GM21576 (cell line): ENCODE results near the gene INPP4B.

Experiments
- ATAC-seq: cut with Tn5 transposase; IDR thresholded peaks from one replicate; pipeline ENCODE4 v1.9.1; 2021; ENCODE audit warnings: mild to moderate bottlenecking, moderate library complexity; ENCODE audit not compliant: unreplicated experiment

Gene INPP4B

DNA sequence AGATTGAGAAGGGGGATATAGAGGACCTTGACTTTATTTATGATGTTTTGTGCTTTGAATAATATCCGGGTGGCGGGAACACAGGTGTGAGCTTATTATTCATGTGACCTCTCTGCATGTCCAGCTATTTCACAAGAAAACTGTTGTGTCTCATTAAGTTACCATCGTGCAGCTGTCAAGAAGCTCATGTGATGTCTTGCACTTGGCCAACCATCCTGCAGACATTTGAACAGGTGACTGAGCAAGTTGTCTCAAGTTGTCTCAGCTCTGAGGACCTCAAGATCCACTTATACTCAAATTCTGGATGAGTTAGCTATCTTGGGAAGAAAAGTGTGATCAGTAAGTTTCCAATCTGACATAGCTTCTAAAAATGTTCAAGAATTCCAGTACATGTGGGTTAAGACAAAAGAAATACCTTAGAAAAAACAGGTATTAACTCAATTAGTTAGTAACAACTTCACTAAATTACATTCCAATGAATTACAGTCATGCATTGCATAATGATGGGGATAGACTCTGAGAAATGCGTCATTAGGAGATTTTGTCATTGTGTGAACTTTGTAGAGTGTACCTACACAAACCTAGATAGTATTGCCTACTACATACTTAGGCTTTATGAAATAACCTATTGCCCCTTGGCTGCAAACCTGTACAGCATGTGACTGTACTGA, 462.2 kb downstream of the INPP4B start:
- no peak for ATAC-seq

DNA sequence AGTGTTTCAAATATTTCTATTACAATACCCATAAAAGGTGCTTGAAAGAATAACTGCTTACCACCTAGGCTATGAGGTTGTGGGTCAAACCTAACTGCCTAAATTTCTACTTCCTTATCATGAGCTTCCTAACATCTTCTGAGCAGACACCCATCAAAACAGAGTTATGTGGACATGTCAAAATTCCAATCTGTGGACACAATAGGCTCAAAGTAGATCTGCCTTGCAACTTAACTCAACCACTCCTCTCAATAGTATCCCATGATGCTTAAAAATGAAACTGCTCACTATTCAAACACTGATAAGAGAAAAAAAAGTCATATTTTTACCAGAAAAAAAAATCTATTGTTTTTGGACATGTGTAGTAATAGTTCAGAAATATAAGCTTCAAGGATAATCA, 462.7 kb downstream of the INPP4B start:
- ATAC-seq = no peak

DNA sequence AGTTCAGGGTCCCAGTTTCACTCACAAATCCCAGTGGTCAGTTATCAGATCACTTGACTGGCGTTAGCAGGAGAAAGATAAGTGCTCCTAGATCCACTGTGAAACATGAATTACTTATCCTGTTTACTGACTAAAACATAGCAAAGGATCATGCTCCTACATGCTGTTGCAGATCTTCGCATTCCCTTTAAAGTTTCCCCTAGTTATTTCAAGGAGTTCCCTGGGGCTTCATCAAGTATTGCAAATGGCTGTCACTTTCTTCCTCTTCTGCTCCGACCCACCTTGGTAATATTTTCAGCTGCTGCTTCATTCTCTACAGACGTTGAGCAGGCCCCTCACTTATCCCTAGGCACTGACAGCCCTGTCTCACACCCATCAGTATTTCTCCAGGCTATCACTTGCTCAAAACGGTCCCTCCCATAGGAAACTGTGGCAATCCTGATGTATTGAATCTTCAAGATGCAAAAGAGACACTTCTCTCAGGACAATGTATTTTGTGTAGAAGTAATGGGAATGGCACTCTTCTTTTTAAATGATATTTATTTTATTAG, 466.0 kb downstream of the INPP4B start:
- ATAC-seq = no peak

DNA sequence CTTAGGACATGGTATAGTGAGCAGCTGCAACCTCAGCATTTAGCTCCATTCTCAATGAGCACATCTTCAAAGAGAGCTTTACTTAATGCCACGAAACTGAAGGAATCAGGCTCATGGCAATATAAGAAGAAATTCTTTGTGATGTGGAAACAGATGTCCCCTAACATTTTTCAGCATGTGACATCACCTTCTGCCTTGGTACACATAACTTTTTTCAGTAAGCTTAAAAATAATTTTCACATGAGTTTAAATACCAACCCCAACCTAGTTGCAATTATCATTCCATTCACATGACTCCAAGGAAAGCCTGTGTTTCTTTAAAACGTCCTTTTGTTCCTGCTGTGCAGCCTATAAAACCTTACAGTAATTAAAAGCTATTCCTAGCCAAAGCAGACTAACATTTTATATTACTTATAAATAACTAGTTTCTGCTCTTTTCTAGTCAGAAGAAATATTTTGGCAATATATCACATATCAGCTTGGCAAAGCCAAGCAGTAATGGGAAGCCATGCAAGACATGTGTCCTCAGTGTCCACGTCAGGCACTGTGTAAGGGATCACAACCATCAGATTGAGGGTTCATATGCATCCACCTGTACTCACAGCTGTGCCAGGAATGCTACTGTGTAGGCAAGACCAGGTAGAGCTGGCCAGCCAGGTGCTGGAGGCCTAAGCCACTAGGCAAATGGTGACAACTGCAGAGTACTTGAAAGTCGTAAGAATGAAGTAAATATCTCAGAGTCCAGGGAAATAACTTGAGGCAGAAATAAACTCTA, 466.6 kb downstream of the INPP4B start:
- ATAC-seq = no peak

DNA sequence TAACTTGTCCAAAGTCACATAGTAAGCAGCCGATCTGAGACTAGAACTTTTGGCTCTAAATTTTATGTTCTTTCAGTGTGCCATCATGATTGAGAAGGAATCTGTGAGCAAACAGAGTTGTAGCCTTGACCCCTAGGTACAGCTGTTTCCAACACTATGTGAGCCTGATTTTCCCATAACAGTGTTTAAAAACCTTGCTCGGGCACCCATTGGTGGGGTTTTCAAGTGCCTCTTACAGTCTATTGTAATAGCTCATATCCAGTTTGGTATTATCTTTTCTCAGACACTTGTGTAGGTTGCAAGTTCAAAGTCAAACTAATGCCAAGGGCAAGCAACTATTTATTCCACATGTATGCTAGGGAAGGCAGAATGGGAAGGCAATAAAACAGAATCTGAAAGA, 467.9 kb downstream of the INPP4B start:
- ATAC-seq = no peak

DNA sequence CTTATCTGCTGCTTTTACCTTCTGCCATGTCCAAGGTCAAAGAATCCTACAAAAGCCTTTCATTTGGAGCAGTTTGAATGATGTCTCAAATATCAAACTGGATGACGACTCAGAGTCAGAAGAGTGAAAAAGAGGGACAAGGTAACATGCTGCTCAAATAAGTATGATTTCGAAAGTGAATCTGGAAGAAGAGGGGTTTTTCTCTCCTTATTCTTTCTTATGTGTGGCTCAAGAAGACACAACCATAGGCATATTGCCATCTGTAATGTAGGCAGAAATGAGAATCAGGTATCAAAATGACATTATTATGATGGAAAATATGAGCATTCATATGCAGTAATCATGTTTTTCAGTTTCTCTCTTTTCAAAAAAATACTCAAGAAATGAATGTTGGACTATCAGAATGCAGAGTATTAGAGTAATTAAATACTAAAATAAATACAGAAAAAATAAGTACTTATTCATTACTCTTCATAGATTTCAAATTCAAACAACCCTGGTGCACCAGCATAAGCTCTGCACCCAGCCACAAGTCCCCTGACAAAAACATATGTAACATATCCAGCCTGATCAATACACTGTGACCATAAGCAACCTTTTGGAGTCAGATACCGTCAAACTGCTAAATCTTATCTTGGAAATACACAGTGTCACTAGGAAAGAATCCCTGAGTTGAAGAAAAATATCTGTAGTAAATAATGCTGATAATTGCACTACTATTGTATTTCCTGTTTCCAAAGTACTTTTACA, 468.6 kb downstream of the INPP4B start:
- ATAC-seq = no peak

DNA sequence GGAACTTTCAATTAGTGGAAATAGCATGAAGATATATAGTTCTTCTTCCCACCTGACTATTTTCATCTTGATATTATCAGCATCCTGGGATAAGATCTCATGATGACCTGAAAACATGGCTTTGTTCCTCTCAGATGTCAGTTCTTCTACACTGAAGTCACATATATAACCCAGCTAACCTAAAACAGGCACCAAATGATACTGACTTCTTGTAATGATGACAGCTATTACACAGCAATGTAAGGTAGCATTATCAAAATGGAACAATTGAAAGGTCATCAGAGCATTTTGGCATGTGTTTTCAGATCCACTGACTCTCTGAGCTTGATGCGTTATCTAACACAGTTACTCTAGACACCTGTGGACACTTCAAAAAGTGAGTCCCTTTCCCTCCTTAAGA, 469.9 kb downstream of the INPP4B start:
- ATAC-seq = no peak

DNA sequence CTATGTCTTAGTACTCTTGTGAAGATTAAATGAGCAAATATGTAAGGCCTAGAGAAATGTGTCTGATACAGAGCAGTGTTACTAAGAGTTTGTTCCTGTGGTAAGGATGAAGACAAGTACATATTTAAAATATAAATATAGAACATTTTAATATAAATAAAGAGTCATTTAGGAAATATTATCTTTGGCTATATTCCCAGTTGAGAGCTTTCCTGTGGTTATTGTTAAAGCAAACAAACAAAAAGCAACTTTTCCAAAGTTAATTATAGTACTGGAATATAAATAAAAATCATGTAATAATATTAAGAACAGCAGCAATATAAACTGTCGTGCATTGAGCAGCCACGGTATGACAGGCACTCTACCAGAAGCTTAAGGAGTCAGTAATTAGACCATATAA, 472.5 kb downstream of the INPP4B start:
- ATAC-seq = no peak

DNA sequence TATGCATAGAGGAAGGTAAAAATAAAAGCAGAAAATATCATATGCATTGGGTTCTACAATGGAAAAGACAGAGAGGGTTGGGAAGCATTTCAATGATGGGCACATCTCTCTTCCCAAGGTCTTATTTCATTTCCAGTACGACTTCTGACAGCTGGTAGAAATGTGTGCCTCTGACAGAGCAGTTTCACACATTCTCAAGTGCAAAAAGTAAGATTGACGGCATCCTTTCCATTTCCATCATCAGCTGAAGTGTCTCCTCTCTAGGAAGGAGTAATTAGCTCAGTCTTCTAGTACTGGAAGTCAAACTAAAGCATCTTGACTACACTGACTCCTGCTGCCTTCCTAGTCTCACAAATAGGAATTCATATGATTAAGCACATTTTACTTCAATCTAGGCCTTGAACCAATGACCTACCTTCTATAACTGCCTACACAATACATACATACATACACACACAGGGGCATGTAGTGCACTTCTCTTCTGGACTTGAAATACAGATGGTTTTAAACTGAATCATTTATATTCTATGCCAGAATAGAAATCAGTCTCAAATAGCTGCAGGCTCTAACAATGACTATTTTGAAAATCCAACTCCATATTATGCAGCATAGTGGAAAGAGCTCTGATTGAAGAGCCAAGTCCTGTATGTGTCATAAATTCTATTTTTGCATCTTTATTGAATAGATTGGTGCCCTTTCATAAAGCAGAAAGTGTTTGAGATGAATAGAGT, 473.4 kb downstream of the INPP4B start:
- ATAC-seq = no peak

DNA sequence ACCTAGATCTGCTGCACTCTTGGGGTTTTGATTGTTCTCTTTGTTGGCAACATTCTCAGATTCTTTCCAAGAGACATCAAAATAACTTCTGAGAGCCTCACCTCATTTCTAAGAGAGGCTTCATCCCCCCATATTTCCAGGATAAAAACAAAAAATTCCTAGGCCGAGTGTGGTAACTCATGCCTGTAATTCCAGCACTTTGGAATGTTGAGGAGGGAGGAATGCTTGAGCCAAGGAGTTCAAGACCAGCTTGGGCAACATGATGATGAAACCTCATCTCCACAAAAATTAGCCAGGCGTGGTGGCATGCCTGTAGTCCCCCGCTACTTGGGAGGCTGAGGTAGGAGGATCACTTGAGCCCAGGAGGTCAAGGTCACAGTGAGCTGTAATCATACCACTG, 477.0 kb downstream of the INPP4B start:
- ATAC-seq = no peak

DNA sequence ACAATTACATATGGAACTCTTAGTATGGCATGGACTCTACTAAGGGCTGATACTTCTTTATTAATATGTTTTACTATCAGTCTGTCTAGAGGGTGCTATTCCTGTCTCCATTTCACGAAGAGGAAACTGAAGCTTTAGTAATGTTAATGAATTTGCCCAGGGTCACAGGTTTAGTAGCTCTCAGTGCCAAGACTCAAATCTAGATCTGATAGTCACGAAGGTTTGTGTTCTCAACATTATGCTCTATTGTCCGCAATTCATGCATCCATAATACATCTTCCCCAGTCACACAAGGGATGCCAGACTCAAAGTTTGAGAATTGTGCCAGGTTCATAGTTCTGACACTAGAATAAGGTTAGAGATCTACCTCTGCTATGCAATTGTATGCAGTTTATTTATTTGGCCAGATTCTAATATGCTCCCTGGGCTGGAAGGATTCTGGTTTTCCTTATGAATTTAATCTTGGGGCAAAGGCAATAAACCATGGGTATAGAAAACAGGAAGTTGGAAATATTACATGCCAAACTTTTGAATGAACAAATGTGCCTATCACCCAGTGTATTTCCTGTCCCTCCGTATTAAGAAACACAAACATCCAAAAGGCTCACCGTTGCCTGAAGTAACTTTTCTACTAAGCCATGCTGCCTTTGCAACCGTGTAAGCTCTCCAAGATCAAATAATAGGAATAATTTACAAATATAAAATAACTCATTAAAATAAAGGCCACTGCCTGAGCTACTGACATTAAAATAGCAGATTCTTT, 478.5 kb downstream of the INPP4B start:
- ATAC-seq = no peak

DNA sequence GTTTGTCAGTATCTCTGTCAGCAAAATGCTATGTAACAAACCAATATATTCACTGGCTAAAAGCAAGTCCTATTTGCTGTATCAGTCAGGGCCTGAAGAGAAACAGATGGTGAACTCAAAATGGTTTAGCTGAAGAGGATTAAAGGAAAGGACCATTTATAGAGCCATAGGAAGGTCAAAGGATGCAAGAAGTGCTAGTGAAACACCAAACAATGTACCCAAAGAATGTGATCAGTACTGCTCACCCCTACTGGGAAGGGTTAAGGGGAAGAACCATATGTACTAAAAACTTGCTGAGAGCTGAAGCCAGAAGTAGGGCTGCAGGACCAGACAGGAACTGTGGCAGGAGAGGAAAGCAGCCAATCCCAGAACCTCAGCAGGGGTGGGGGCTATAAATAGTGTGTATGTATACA, 479.3 kb downstream of the INPP4B start:
- no peak for ATAC-seq

DNA sequence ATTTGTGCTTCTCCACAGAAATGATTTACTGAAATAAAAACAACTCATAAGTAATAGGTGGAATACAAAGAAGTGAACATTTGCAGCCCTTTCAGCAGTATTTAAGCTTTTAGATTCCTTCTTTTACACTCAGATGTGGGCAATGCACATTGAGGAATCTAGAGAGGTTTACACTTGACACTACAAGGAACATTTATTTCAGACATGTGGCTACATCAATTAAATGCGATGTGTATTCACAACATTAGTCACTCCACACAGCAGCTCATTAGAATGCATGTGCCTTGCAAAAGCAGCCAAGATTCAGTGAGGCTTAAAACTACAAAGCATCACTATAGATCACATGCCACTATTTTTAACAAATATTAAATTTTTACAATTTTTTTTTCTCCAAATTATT, 480.7 kb downstream of the INPP4B start:
- no peak for ATAC-seq

DNA sequence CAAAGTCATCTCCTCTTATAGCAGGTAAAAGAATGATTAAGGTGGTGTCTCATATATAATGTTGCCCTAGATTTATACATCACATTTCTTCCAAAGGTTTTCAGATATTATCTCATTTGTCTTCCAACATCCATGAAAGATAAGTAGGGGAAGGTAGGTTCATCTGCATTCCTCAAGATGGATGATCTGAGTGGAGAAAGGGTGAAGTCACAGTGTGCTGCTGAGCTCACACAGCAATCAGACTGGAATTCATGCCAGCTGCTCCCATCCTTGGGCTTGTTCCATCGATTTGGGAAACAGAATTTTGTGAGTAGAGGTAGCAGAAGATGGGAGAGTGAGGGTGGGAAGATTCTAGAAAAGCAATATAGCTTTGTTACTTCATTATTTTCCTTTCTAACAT, 482.4 kb downstream of the INPP4B start:
- ATAC-seq = no peak

DNA sequence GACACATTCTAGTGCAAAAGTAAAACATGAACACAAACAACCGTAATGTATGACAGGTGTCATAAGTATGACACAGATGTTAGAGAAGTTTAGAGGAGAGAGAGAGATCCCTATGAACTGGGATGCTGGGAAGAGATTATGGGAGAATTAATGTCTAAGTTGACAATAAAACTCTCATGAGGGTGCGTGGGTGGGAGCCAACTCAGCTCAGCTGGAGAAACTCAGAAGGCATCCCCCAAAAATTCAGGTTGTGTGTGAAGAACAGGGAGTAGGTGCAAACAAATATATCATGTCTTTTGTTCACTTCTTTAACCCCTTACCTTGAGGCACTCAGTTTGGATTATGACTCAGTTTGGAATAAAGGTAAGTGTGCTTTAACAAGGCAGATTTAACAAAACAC, 484.1 kb downstream of the INPP4B start:
- ATAC-seq = no peak

DNA sequence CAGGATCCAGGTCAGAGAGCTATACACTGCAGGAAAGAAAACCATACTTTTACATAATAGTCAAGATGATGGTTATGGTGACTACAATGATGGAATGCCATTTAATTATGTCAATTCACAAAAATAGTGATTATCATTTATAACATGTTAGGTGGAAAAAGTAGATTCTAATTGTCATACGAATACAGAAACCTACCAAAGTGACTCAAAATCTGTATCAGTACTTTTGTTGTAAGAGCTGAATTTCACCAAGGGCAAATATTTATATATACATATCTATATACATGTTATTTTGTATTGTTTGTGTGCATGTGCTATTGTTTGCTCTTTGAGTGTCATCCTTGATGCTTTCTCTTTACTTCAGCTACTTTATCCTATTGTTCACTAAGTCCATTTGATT, 485.4 kb downstream of the INPP4B start:
- ATAC-seq = no peak

DNA sequence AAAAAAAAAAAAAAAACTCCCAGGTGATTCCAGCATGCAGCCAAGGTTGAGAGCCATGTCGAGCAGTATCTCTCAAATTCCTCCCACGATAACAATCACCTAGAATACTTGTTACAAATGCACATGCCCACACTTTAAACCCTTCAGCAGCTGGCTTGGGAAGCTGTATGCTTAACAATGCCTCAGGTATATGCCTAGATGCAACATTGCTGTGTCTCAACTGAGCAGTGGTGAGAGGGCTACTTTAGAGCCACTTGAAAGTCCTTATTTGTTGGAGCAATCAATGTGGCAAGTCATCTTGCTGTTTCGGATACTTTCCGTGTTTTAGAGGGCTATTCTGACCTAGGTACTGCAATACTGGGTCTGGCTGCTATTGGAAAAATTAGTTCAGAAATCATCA, 487.4 kb downstream of the INPP4B start:
- no peak for ATAC-seq

DNA sequence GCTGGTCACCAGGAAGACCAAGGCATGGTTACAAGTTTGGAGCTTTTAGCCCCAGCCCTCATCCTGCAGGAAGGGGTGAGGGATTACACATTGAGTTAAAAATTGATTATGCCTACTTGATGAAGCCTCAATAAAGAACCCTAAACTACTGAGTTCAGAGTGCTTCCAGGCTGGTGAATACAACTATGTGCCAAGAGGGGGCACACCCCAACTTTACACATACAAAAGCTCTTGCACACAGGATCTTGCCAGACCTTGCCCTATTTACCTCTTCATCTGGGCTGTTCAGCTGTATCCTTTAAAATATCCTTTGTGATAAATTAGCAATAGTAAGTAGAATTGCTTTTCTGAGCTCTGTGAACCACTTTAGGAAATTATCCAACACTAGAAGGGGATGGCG, 489.3 kb downstream of the INPP4B start:
- ATAC-seq = no peak

DNA sequence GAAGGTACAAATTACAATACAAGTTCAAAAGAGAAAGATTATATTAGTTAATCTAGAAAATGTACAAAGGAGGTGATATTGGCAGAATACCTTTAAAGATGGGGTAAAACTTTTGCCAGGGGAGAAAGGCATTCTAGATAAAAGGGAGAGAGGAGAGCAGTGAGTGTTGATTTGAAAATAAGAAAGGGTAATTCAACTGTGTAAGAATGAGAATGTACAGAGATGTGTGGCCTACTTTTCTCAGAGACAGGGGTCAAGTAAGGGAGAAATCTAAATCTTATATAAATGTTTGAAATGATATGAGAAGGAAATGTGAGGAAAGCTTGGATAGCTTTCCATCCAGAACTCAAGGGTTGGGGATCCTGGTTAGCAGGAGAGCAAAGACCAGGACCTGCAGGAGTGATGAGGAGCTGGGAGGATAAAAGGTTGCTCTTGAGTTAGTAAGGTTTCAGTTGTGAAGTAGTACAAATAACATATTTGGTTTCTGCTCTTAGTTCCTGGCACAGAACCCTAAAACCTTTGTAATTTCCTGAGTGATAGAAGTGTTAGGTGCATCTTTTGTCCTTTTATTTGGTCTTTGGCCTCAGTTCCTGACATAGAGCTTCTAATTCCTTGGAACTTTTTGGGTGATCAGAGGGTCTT, 489.9 kb downstream of the INPP4B start:
- ATAC-seq = no peak

DNA sequence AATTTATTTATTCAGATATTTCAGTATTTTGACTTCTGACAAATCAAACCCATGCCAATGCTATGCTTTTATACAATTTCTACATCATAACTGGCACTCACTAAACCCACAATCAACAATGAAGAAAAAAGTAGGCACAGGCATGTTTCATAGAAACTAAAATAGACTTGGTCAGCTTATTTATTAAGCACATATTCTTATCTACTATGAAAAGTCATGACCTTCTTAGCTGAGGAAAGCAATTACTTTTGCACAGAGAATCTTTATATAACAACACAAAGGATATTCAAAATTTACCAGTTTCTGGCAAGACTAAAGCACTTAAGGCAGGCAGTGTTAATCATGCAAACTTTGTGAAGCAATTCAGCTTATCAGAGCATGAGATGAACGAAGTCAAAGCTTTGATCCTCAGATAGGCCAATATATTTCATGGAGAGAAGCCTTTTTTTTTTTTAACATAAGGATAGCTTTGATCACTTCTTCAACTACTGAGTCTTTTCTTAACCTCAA, 490.6 kb downstream of the INPP4B start:
- ATAC-seq = no peak
